IPS-20b (cell line): ENCODE measurements around the gene CCNI.
A peak's percentile ranks its signal among the peaks of the same experiment; 100 is the strongest.

Experiments
- H3K27ac ChIP-seq: one replicate; pipeline ENCODE4 v1.5.1; 2013; ENCODE audit warnings: low read length
- H3K27me3 ChIP-seq: 2 replicates; pipeline ENCODE4 v1.6.1; 2013; ENCODE audit warnings: mild to moderate bottlenecking, low read length, inconsistent platforms; ENCODE audit not compliant: insufficient read depth
- H3K36me3 ChIP-seq: 2 replicates; pipeline ENCODE4 v1.6.1; 2013; ENCODE audit warnings: low read depth, mild to moderate bottlenecking, inconsistent platforms, low read length, moderate library complexity; ENCODE audit not compliant: insufficient read depth
- H3K4me1 ChIP-seq: 2 replicates; pipeline ENCODE4 v1.6.1; 2013; ENCODE audit warnings: mild to moderate bottlenecking, control low read depth, inconsistent platforms, low read length, moderate library complexity; ENCODE audit not compliant: insufficient read depth
- H3K4me3 ChIP-seq: 2 replicates; pipeline ENCODE4 v1.5.1; 2013; ENCODE audit warnings: mild to moderate bottlenecking, low read length, inconsistent platforms
- H3K9ac ChIP-seq: 2 replicates; pipeline ENCODE4 v1.6.1; 2013; ENCODE audit warnings: low read depth, mild to moderate bottlenecking, inconsistent platforms, low read length, moderate library complexity
- H3K9me3 ChIP-seq: 2 replicates; pipeline ENCODE4 v1.6.1; 2013; ENCODE audit warnings: mild to moderate bottlenecking, low read depth, low read length, inconsistent platforms; ENCODE audit not compliant: insufficient read depth

The CCNI gene, protein sequence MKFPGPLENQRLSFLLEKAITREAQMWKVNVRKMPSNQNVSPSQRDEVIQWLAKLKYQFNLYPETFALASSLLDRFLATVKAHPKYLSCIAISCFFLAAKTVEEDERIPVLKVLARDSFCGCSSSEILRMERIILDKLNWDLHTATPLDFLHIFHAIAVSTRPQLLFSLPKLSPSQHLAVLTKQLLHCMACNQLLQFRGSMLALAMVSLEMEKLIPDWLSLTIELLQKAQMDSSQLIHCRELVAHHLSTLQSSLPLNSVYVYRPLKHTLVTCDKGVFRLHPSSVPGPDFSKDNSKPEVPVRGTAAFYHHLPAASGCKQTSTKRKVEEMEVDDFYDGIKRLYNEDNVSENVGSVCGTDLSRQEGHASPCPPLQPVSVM

DNA sequence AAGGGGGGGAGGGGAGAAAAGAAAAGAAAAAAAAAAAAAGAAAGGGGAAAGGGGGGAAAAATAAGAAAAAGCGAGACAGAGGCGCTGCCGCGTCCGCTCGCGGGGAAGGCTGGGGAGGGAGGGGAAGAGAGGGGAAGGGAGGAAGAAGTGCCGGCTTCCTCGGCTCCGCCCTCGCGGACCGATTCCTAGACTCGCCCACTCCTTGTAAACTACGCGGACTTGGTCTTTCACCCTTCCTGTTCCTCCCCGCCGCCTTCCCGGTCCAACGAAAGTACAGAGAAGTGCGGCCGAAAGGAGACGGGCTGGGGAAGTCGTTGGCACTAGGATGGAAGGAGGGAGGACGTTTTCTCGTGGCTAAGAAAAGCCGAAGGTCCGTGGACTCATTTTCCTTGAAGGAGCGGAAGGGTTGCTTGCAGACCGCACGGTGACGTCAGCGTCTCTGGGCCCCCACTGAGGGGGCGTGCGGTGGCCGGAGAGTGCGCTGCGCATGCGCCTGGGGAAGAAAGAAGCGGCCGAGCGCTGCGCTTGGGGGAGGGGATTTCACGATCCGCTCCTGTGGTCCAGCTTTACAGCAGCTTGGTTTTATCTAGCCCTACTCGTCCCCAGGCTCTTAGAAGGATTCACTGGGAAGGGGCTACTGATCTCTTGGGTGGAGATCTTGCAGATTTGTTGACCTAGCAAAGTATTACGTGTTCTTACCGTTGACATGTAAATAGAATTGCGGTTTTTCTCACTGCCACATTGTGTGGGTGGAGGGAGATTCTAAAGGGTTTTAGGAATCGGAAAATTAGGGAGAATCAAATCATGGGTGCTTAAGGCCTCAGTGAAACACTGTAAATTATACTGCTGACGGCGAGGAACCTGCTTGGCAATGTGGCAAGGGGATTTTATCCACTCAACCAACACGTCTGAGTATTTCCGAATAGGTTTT is at the start of gene CCNI:
Gene CCNI, minus strand, starts transcription at position 121 of the 931 bp plus-strand sequence. CDS start 9,627 bp downstream, outside the sequence.
- peak within 1 kb of the TSS; percentile 98 for H3K9ac ChIP-seq
- H3K36me3 ChIP-seq: no peaks in the 10 kb centered on the region
- peak within 1 kb of the TSS; percentile 90 for H3K4me3 ChIP-seq
- H3K4me1 ChIP-seq: peaks cover 14% of the 10 kb centered on the region; the same call in 1 of the 2 replicates
- H3K27me3 ChIP-seq: no peaks in the 10 kb centered on the region
- no peaks in the 10 kb centered on the region for H3K9me3 ChIP-seq
- peak within 1 kb of the TSS; percentile 100 for H3K27ac ChIP-seq

DNA sequence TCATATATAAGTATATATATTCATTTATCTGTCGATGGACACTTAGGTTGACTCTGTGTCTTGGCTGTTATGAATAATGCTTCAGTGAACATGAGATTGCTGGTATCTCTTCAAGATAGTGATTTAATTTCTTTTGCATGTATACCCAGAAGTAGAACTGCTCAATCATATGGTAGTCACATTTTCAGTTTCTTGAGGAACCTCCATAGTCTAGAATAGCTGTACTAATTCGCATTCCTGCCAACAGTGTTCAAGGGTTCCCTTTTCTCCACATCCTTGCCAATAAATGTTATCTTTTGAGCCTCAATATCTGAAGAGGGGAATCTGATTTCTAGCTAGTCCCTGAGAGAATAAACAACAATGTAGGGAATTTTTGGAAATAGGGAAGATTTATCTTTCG is 48.8 kb upstream of the CCNI start:
- Histone ChIP-seq H3K36me3 (no peaks in the 10 kb centered on the region), H3K9me3 (no peaks in the 10 kb centered on the region), H3K27me3 (no peaks in the 10 kb centered on the region), H3K9ac (no peak overlapping the region), H3K4me3 (no peak overlapping the region), H3K27ac (no peak overlapping the region), H3K4me1 (peaks cover 10% of the 10 kb centered on the region)

DNA sequence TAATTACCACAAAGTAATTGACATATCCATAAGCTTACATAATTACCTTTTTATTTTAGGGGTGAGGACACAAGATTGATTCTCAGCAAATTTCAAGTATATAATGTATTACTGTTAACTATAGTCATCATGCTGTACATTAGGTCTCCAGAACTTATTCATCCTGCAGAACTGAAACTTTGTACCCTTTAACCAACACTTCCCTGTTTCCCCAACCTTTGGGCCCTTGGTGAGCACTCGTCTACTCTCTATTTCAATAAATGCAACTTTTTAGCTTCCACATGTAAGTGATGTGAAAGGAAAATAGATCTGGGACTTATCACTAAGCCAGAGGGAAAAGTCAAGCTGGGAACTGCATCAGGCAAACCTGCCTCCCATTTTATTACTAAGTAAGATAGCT is 47.6 kb upstream of the CCNI start:
- Histone ChIP-seq H3K36me3 (no peaks in the 10 kb centered on the region), H3K9ac (no peak overlapping the region), H3K9me3 (no peaks in the 10 kb centered on the region), H3K4me1 (peaks cover 10% of the 10 kb centered on the region), H3K27ac (no peak overlapping the region), H3K4me3 (no peak overlapping the region), H3K27me3 (no peaks in the 10 kb centered on the region)

DNA sequence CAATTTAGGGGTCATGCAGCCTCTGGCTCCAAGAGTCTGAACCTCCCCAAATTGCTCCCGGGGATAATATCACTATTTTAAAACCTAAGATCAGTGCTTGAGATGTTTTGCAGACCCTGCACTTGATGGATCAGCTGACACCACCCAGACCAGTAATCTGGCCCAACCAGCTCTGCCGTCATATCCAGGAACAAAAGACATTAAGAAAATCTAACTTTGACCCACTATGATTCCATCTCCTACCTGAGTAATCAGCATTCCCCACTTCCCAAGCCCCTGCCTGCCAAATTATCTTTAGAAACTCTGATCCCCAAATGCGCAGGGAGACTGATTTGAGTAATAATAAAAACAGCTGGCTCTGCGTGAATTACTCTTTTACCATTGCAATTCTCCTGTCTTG is 46.9 kb upstream of the CCNI start:
- Histone ChIP-seq H3K4me3 (no peak overlapping the region), H3K9me3 (no peaks in the 10 kb centered on the region), H3K36me3 (no peaks in the 10 kb centered on the region), H3K27me3 (no peaks in the 10 kb centered on the region), H3K4me1 (peaks cover 10% of the 10 kb centered on the region; the same call in 1 of the 2 replicates), H3K9ac (no peak overlapping the region), H3K27ac (no peak overlapping the region)

DNA sequence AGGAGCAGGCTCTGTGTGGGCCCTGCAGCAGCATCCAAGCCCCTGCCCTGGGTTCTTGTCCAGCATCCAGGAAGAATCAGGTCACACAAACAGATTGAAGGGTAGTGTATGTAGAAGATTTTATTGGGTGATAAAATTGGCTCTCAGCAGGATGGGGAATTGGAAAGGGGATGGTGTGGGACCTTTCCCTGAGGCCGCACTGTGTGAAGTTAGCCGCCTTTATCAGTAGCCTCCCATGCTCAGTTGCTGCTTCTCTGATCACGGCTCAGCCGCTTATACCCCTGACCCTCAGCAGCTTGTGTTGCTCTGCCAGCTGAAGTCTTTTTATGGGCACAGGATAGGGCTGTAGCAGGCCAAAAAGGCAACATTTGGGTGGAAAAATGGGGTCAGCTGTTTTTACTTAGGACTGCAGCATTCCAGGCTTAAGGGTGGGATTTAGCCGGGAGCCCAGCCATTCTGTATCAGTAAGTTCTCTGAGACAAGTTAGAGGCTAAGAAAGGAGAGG is 46.0 kb upstream of the CCNI start:
- Histone ChIP-seq H3K27ac (no peak overlapping the region), H3K36me3 (no peaks in the 10 kb centered on the region), H3K4me3 (no peak overlapping the region), H3K27me3 (no peaks in the 10 kb centered on the region), H3K9ac (no peak overlapping the region), H3K4me1 (peaks cover 10% of the 10 kb centered on the region; the same call in 1 of the 2 replicates), H3K9me3 (no peaks in the 10 kb centered on the region)

DNA sequence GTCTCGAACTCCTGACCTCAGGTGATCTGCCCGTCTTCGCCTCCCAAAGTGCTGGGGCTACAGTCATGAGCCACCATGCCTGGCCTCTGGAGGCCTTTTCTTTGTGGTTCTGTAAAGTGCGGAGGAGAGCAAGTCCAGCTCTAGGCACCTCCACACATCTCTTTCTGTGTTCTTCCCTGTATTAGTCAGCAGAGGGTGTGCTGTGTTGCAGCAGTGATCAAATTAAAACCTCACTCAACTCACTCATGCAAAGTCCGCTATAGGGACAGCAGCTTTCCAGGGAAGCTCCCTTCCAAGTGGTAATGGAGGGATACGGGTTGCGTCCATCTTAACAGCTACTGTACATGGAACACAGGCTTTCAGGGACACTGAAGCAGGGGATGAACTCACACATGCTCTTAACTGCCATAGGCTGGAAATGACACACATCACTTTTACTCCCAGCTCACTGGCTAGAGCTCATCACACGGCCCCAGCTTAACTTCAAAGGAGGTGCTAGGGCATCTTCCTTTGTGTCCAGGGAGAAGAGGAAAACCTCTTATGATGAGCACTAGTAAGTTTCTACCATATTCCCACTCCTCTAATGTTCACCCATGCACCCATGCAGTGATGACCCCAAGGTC is 45.2 kb upstream of the CCNI start:
- H3K9ac ChIP-seq: no peak overlapping the region
- no peaks in the 10 kb centered on the region for H3K27me3 ChIP-seq
- H3K4me3 ChIP-seq: no peak overlapping the region
- H3K9me3 ChIP-seq: no peaks in the 10 kb centered on the region
- peaks cover 10% of the 10 kb centered on the region; the same call in 1 of the 2 replicates for H3K4me1 ChIP-seq
- H3K27ac ChIP-seq: no peak overlapping the region
- H3K36me3 ChIP-seq: no peaks in the 10 kb centered on the region

DNA sequence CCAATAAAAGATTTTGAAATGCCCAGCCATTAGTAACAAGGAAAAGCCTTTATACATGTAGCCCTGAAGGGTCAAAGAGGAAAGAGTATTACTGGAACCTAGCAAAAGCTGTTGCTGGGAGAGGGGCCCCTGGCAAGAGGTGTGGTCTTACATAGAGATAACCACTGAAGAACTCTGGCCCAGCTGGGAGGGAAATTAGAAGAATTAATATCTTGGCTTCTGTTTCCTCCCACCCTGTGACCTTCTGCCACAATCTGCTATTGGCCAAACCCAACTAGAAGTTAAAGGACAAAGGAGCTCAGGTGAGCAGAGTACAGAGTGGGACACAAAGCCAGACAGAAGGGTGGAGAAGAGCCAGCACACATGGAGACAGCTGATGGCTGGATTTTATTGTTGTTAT is 41.9 kb upstream of the CCNI start:
- no peaks in the 10 kb centered on the region for H3K27me3 ChIP-seq
- H3K4me1 ChIP-seq: no peaks in the 10 kb centered on the region
- H3K4me3 ChIP-seq: no peak overlapping the region
- H3K9me3 ChIP-seq: no peaks in the 10 kb centered on the region
- H3K27ac ChIP-seq: no peak overlapping the region
- no peak overlapping the region for H3K9ac ChIP-seq
- no peaks in the 10 kb centered on the region for H3K36me3 ChIP-seq

DNA sequence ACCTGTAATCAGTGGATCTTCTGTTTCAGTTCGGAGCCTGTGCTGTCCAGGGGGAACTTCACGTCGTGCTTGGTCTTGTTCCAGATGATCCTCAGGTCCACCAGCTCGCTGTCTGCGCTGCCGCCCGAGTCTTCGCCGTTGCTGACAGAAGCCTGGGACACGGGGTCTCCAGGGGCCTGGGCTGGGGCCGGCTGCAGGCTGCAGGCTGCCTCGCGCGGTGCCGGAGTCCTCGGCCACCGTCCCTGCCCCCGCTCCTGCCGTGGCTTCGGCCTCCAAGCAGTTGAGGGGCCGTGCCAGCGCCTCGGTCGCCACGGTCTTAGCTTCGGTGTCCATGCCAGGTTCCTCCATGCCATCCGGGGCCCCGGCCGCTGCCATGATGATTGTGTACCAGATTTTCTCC is 37.3 kb upstream of the CCNI start:
- H3K27ac ChIP-seq: no peak overlapping the region
- no peaks in the 10 kb centered on the region for H3K27me3 ChIP-seq
- no peaks in the 10 kb centered on the region for H3K36me3 ChIP-seq
- H3K9ac ChIP-seq: no peak overlapping the region
- no peak overlapping the region for H3K4me3 ChIP-seq
- H3K9me3 ChIP-seq: no peaks in the 10 kb centered on the region
- H3K4me1 ChIP-seq: no peaks in the 10 kb centered on the region

DNA sequence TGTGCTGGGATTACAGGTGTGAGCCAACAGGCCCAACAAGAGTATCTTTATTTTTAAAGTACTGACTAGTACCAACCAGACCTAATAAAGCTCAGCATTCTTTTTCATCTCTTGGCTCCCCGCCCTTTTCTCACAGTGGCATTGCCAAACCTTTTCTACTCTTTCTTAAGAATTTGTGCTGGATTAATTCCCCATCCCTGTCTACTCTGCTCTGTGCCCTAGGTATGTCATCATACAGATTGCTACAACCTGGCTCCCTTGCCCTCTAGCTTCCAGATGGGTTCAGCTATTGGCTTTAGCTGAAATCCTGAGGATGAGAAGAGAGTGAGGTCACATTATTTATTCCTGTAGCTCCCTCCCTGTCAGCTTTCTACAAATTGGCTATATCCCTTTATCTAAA is 34.9 kb upstream of the CCNI start:
- Histone ChIP-seq H3K4me1 (no peaks in the 10 kb centered on the region), H3K27me3 (no peaks in the 10 kb centered on the region), H3K9me3 (no peaks in the 10 kb centered on the region), H3K9ac (no peak overlapping the region), H3K4me3 (no peak overlapping the region), H3K27ac (no peak overlapping the region), H3K36me3 (no peaks in the 10 kb centered on the region)

DNA sequence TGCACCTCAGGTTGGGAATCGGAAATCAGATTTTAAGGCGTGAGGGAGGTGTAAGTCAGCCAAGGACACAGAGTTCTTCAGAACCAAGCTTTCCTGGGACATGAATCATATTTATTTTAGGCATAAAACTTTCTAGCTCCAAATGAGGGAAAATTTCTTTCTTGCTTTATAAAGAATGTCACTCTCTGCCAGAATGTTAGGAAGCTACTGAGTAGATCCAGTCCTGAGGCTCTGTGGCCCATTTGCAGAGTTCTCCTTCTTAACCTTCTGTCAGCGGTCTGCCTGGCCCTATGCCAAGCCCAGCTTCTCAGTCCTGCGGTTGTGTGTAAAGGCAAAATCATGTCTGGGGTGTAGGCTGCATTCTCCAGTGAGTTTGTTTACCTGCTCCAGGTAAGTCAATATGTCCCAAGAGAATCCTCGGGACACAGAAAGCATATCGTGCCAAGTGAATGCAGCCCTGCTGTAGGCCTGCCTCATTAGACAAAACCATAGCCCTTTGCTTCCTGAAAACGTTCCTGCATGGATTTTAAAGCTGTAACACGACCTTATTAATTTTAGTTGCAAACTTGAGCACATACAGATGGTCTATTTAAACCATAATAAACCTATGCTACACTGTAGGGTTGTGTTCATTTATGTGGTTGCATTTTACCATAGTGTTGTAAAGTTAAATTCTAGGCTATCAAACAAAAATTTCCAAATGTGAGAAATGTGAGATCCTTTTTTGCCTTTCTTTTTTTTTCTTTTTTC is 29.2 kb upstream of the CCNI start:
- Histone ChIP-seq H3K27ac (no peak overlapping the region), H3K9me3 (no peaks in the 10 kb centered on the region), H3K4me1 (no peaks in the 10 kb centered on the region), H3K27me3 (no peaks in the 10 kb centered on the region), H3K36me3 (no peaks in the 10 kb centered on the region), H3K9ac (no peak overlapping the region), H3K4me3 (no peak overlapping the region)

DNA sequence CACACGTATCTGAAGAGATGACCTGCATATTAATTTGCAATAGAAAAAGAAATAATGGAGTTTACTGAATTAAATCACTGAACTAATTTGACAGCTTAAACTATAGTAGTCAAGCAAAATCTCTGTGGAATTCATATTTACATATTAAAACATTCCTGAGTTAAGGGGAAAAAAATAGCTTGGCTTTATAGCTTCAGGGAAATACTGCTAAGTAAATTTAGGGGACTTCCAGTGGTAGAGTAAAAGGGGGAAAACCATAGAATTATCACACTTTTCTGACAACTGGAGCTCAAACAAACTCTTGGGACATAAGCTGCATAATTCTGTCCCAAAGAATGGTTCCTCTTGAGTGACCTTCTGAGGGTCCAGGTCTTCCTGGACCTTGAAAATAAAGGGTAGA is 28.6 kb upstream of the CCNI start:
- H3K27ac ChIP-seq: no peak overlapping the region
- no peaks in the 10 kb centered on the region for H3K36me3 ChIP-seq
- H3K4me3 ChIP-seq: no peak overlapping the region
- no peaks in the 10 kb centered on the region for H3K4me1 ChIP-seq
- H3K27me3 ChIP-seq: no peaks in the 10 kb centered on the region
- H3K9ac ChIP-seq: no peak overlapping the region
- no peaks in the 10 kb centered on the region for H3K9me3 ChIP-seq
